ENCODE results near the gene TENT5A. TPM values are rescaled to one million over a fixed set of nuclear protein-coding genes. Genes with fewer than 3 reads are reported as not detected.

The TENT5A gene
- total RNA-seq, 1 donor from 2014 or later, result 26.6 TPM

GRCh38 chr6:81762606-81763005, 10.1 kb upstream of the TENT5A start:
- ATAC-seq, result no peak

GRCh38 chr6:81762132-81762531, 9.7 kb upstream of the TENT5A start:
- no peak overlapping the region for H3K27ac ChIP-seq
- H3K36me3 ChIP-seq, result no peaks in the 10 kb centered on the region
- TF ChIP-seq CTCF (IDR thresholded peaks at IDR 0.05), result no peak
- no peaks in the 10 kb centered on the region for H3K9me3 ChIP-seq
- peaks cover 13% of the 10 kb centered on the region for H3K4me1 ChIP-seq
- ATAC-seq, result no peak
- DNase-seq, result no peak
- H3K4me3 ChIP-seq, result no peak overlapping the region
- H3K27me3 ChIP-seq (ENCODE audit: low read depth), result no peaks in the 10 kb centered on the region
- intact Hi-C loops (cut with DNase I), result no loop called here

More at GRCh38 chr6:81762606-81763005, 10.1 kb upstream of the TENT5A start:
- H3K4me3 ChIP-seq, result no peak overlapping the region
- TF ChIP-seq CTCF (IDR thresholded peaks at IDR 0.05), result no peak
- no peaks in the 10 kb centered on the region for H3K36me3 ChIP-seq
- DNase-seq, result no peak
- H3K4me1 ChIP-seq, result peaks cover 18% of the 10 kb centered on the region
- no peak overlapping the region for H3K27ac ChIP-seq
- H3K9me3 ChIP-seq, result no peaks in the 10 kb centered on the region
- intact Hi-C loops (cut with DNase I), result no loop called here
- H3K27me3 ChIP-seq (ENCODE audit: low read depth), result no peaks in the 10 kb centered on the region

- Histone ChIP-seq H3K27ac (no peak overlapping the region), H3K4me3 (no peak overlapping the region), H3K36me3 (no peaks in the 10 kb centered on the region), H3K4me1 (peaks cover 4% of the 10 kb centered on the region), H3K9me3 (no peaks in the 10 kb centered on the region), H3K27me3 (ENCODE audit: low read depth) (no peaks in the 10 kb centered on the region)
- TF ChIP-seq CTCF (IDR thresholded peaks at IDR 0.05), result no peak
- intact Hi-C loops (cut with DNase I), result no loop called here
- ATAC-seq (no peak), DNase-seq (no peak)
Measured at GRCh38 chr6:81761197-81761596, 8.7 kb upstream of the TENT5A start.

GRCh38 chr6:81759782-81760181, 7.3 kb upstream of the TENT5A start:
- Histone ChIP-seq H3K36me3 (no peaks in the 10 kb centered on the region), H3K4me3 (no peak overlapping the region), H3K4me1 (no peaks in the 10 kb centered on the region), H3K27me3 (ENCODE audit: low read depth) (no peaks in the 10 kb centered on the region), H3K27ac (no peak overlapping the region), H3K9me3 (no peaks in the 10 kb centered on the region)
- TF ChIP-seq CTCF (IDR thresholded peaks at IDR 0.05), result no peak
- no peak for ATAC-seq
- intact Hi-C loops (cut with DNase I), result no loop called here
- DNase-seq, result no peak

- DNase-seq (no peak), ATAC-seq (no peak)
- peaks cover 7% of the 10 kb centered on the region for H3K4me1 ChIP-seq
- no peaks in the 10 kb centered on the region for H3K9me3 ChIP-seq
- H3K27ac ChIP-seq, result no peak overlapping the region
- no peak for TF ChIP-seq CTCF (IDR thresholded peaks at IDR 0.05)
- no peak overlapping the region for H3K4me3 ChIP-seq
- H3K36me3 ChIP-seq, result no peaks in the 10 kb centered on the region
- intact Hi-C loops (cut with DNase I), result no loop called here
- H3K27me3 ChIP-seq (ENCODE audit: low read depth), result no peaks in the 10 kb centered on the region
Measured at GRCh38 chr6:81758221-81758620, 5.7 kb upstream of the TENT5A start.

GRCh38 chr6:81756690-81757089, 4.2 kb upstream of the TENT5A start:
- no peak overlapping the region for H3K27ac ChIP-seq
- no peak overlapping the region for H3K4me3 ChIP-seq
- no peak for TF ChIP-seq CTCF (IDR thresholded peaks at IDR 0.05)
- DNase-seq, result no peak
- no peaks in the 10 kb centered on the region for H3K36me3 ChIP-seq
- peaks cover 7% of the 10 kb centered on the region for H3K4me1 ChIP-seq
- H3K9me3 ChIP-seq, result no peaks in the 10 kb centered on the region
- ATAC-seq, result no peak
- H3K27me3 ChIP-seq (ENCODE audit: low read depth), result no peaks in the 10 kb centered on the region
- intact Hi-C loops (cut with DNase I), result no loop called here

All from lower lobe of right lung (tissue), 2 donors.